BLaER1 treated with 17β-estradiol and CSF1 and Interleukin-3, amounts not matched to agents 10 nM and 100 nM (cell line): ENCODE measurements around the gene SERPIND1.
"Not testable (repeated sequence)": the region's sequence is repeated elsewhere in the genome, so short reads cannot be mapped to it uniquely, and the experiment has no call there.

Experiments used
- H3K27ac ChIP-seq, 11 experiments: shearing (Covaris generic); formaldehyde crosslinking; 2 replicates each; pipeline ENCODE4 v1.8.1; 2022
- H3K27me3 ChIP-seq, 11 experiments: shearing (Covaris generic); formaldehyde crosslinking; 2 replicates each; pipeline ENCODE4 v1.8.1; 2022
- H3K36me3 ChIP-seq, 11 experiments: shearing (Covaris generic); formaldehyde crosslinking; 2 replicates each; pipeline ENCODE4 v1.8.1; 2022
- H3K4me1 ChIP-seq, 10 experiments: shearing (Covaris generic); formaldehyde crosslinking; 2 replicates each; pipeline ENCODE4 v1.8.1; 2022
- H3K4me2 ChIP-seq, 11 experiments: shearing (Covaris generic); formaldehyde crosslinking; 2 replicates each; pipeline ENCODE4 v1.8.1; 2022
- H3K4me3 ChIP-seq, 10 experiments: shearing (Covaris generic); formaldehyde crosslinking; 2 replicates each; pipeline ENCODE4 v1.8.1; 2022
- H3K9ac ChIP-seq, 11 experiments: shearing (Covaris generic); formaldehyde crosslinking; 2 replicates each; pipeline ENCODE4 v1.8.1; 2022
- H3K9me3 ChIP-seq, 11 experiments: shearing (Covaris generic); formaldehyde crosslinking; replicated peaks in 1 of 11; 2 replicates each; pipeline ENCODE4 v1.8.1; 2022
- H4K20me1 ChIP-seq, 11 experiments: shearing (Covaris generic); formaldehyde crosslinking; 2 replicates each; pipeline ENCODE4 v1.8.1; 2022
- Cebpa-rat ChIP-seq, 11 experiments: shearing (Covaris generic); IDR thresholded peaks; 2 replicates each; pipeline ENCODE4 v1.8.1; 2022

Gene SERPIND1

GRCh38 chr22:20816559-20816958, 42.6 kb downstream of the SERPIND1 start:
- Histone ChIP-seq H3K4me1 (peaks cover 0 to 8% (median 0%) of the 10 kb centered on the region in 10 experiments; a peak in 2 of 20 replicates), H3K9ac (no peak overlapping the region), H3K4me2 (no peak overlapping the region), H3K4me3 (no peak overlapping the region), H3K9me3 (no peaks in the 10 kb centered on the region), H4K20me1 (peaks cover 0 to 14% (median 0%) of the 10 kb centered on the region in 11 experiments; a peak in 3 of 22 replicates), H3K36me3 (peaks cover 97 to 100% (median 100%) of the 10 kb centered on the region in 11 experiments), H3K27ac (no peak overlapping the region), H3K27me3 (no peaks in the 10 kb centered on the region)
- no peak for TF ChIP-seq Cebpa-rat (IDR thresholded peaks at IDR 0.05)

GRCh38 chr22:20818471-20818870, 44.6 kb downstream of the SERPIND1 start:
- no peak overlapping the region for H3K9ac ChIP-seq
- no peaks in the 10 kb centered on the region for H3K9me3 ChIP-seq
- peaks cover 0 to 8% (median 0%) of the 10 kb centered on the region in 10 experiments; a peak in 2 of 20 replicates for H3K4me1 ChIP-seq
- peaks cover 97 to 100% (median 99%) of the 10 kb centered on the region in 11 experiments for H3K36me3 ChIP-seq
- H3K4me2 ChIP-seq, result no peak overlapping the region
- TF ChIP-seq Cebpa-rat (IDR thresholded peaks at IDR 0.05), result no peak
- H3K27ac ChIP-seq, result no peak overlapping the region
- peaks cover 0 to 14% (median 0%) of the 10 kb centered on the region in 11 experiments; a peak in 4 of 22 replicates for H4K20me1 ChIP-seq
- H3K4me3 ChIP-seq, result no peak overlapping the region
- no peaks in the 10 kb centered on the region for H3K27me3 ChIP-seq

- no peak for TF ChIP-seq Cebpa-rat (IDR thresholded peaks at IDR 0.05)
- Histone ChIP-seq H3K9me3 (no peaks in the 10 kb centered on the region), H3K9ac (no peak overlapping the region), H3K4me1 (peaks cover 0 to 1% (median 0%) of the 10 kb centered on the region in 10 experiments; a peak in 2 of 20 replicates), H3K27me3 (no peaks in the 10 kb centered on the region), H4K20me1 (peaks cover 0 to 14% (median 0%) of the 10 kb centered on the region in 11 experiments; a peak in 4 of 22 replicates), H3K4me2 (no peak overlapping the region), H3K36me3 (peaks cover 97 to 100% (median 99%) of the 10 kb centered on the region in 11 experiments), H3K4me3 (no peak overlapping the region), H3K27ac (no peak overlapping the region)
These were observed 45.6 kb downstream of the SERPIND1 start for GRCh38 chr22:20819471-20819870.

GRCh38 chr22:20821717-20822239, 47.9 kb downstream of the SERPIND1 start:
- H3K27me3 ChIP-seq, H3K4me3 ChIP-seq, H3K4me2 ChIP-seq, H3K9me3 ChIP-seq, H3K27ac ChIP-seq, H3K9ac ChIP-seq, H3K4me1 ChIP-seq: not testable (repeated sequence)
- H3K36me3 ChIP-seq, result peaks cover 94 to 100% (median 99%) of the 10 kb centered on the region in 11 experiments
- peaks cover 0 to 14% (median 0%) of the 10 kb centered on the region in 11 experiments; a peak in 5 of 22 replicates for H4K20me1 ChIP-seq

GRCh38 chr22:20822240-20822639, 48.3 kb downstream of the SERPIND1 start:
- no peaks in the 10 kb centered on the region for H3K9me3 ChIP-seq
- peaks cover 0 to 14% (median 0%) of the 10 kb centered on the region in 11 experiments; a peak in 5 of 22 replicates for H4K20me1 ChIP-seq
- no peak for TF ChIP-seq Cebpa-rat (IDR thresholded peaks at IDR 0.05)
- no peaks in the 10 kb centered on the region for H3K4me1 ChIP-seq
- no peak overlapping the region for H3K9ac ChIP-seq
- H3K4me3 ChIP-seq, result no peak overlapping the region
- H3K27ac ChIP-seq, result no peak overlapping the region
- H3K27me3 ChIP-seq, result no peaks in the 10 kb centered on the region
- H3K36me3 ChIP-seq, result peaks cover 92 to 100% (median 99%) of the 10 kb centered on the region in 11 experiments
- H3K4me2 ChIP-seq, result no peak overlapping the region

- Histone ChIP-seq H3K27ac (no peak overlapping the region), H3K4me2 (no peak overlapping the region), H3K27me3 (no peaks in the 10 kb centered on the region), H4K20me1 (peaks cover 0 to 14% (median 0%) of the 10 kb centered on the region in 11 experiments; a peak in 5 of 22 replicates), H3K4me3 (no peak overlapping the region), H3K36me3 (peaks cover 91 to 100% (median 99%) of the 10 kb centered on the region in 11 experiments), H3K4me1 (no peaks in the 10 kb centered on the region), H3K9ac (no peak overlapping the region), H3K9me3 (no peaks in the 10 kb centered on the region)
- no peak for TF ChIP-seq Cebpa-rat (IDR thresholded peaks at IDR 0.05)
These were observed 49.4 kb downstream of the SERPIND1 start for GRCh38 chr22:20823264-20823663.

- H3K4me3 ChIP-seq, H3K9me3 ChIP-seq, H3K4me1 ChIP-seq, H3K4me2 ChIP-seq, H3K27me3 ChIP-seq, H4K20me1 ChIP-seq, H3K9ac ChIP-seq, H3K27ac ChIP-seq: not testable (repeated sequence)
- H3K36me3 ChIP-seq, result peaks cover 91 to 100% (median 99%) of the 10 kb centered on the region in 11 experiments
These were observed 51.3 kb downstream of the SERPIND1 start for GRCh38 chr22:20825216-20825615.

- no peaks in the 10 kb centered on the region for H3K9me3 ChIP-seq
- no peak overlapping the region for H3K27ac ChIP-seq
- no peak overlapping the region for H3K4me2 ChIP-seq
- peaks cover 91 to 100% (median 99%) of the 10 kb centered on the region in 11 experiments for H3K36me3 ChIP-seq
- no peak overlapping the region for H3K4me3 ChIP-seq
- no peak overlapping the region for H3K9ac ChIP-seq
- H3K27me3 ChIP-seq, result no peaks in the 10 kb centered on the region
- H4K20me1 ChIP-seq, result peaks cover 0 to 6% (median 0%) of the 10 kb centered on the region in 11 experiments; a peak in 5 of 22 replicates
- H3K4me1 ChIP-seq, result no peaks in the 10 kb centered on the region
- no peak for TF ChIP-seq Cebpa-rat (IDR thresholded peaks at IDR 0.05)
These were observed 51.7 kb downstream of the SERPIND1 start for GRCh38 chr22:20825624-20826023.

- not testable (repeated sequence) for H3K4me3 ChIP-seq, H3K9me3 ChIP-seq, H3K4me1 ChIP-seq, H4K20me1 ChIP-seq, H3K27me3 ChIP-seq, H3K4me2 ChIP-seq, H3K27ac ChIP-seq, H3K9ac ChIP-seq
- H3K36me3 ChIP-seq, result peaks cover 91 to 100% (median 99%) of the 10 kb centered on the region in 11 experiments
These were observed 52.6 kb downstream of the SERPIND1 start for GRCh38 chr22:20826373-20827152.
